Measurements from ENCODE around the gene LRP3.

The LRP3 gene

GRCh38 chr19:33236696-33237390 lies 42.7 kb downstream of the LRP3 start:
- in situ Hi-C loops (cut with HindIII; ENCODE audit: low sequenced_read_pairs) = no loop called here
- no peak for TF ChIP-seq CTCF (IDR thresholded peaks at IDR 0.05; ENCODE audit: low read depth, low read length, missing control alignments)
- no peak for DNase-seq (ENCODE audit: low read depth)
- H3K4me3 ChIP-seq (ENCODE audit: low read depth, low read length) = no peak overlapping the region

GRCh38 chr19:33238481-33239149 lies 44.5 kb downstream of the LRP3 start:
- TF ChIP-seq CTCF (IDR thresholded peaks at IDR 0.05; ENCODE audit: low read depth, low read length, missing control alignments) = no peak
- in situ Hi-C loops (cut with HindIII; ENCODE audit: low sequenced_read_pairs) = no loop called here
- DNase-seq (ENCODE audit: low read depth) = no peak
- no peak overlapping the region for H3K4me3 ChIP-seq (ENCODE audit: low read depth, low read length)

GRCh38 chr19:33239223-33239975 lies 45.3 kb downstream of the LRP3 start:
- no peak for DNase-seq (ENCODE audit: low read depth)
- H3K4me3 ChIP-seq (ENCODE audit: low read depth, low read length) = no peak overlapping the region
- TF ChIP-seq CTCF (IDR thresholded peaks at IDR 0.05; ENCODE audit: low read depth, low read length, missing control alignments) = no peak
- in situ Hi-C loops (cut with HindIII; ENCODE audit: low sequenced_read_pairs) = no loop called here

GRCh38 chr19:33240181-33240771 lies 46.1 kb downstream of the LRP3 start:
- in situ Hi-C loops (cut with HindIII; ENCODE audit: low sequenced_read_pairs) = no loop called here
- no peak for TF ChIP-seq CTCF (IDR thresholded peaks at IDR 0.05; ENCODE audit: low read depth, low read length, missing control alignments)
- no peak for DNase-seq (ENCODE audit: low read depth)
- H3K4me3 ChIP-seq (ENCODE audit: low read depth, low read length) = no peak overlapping the region

GRCh38 chr19:33241091-33241529 lies 47.0 kb downstream of the LRP3 start:
- no peak for TF ChIP-seq CTCF (IDR thresholded peaks at IDR 0.05; ENCODE audit: low read depth, low read length, missing control alignments)
- no peak for DNase-seq (ENCODE audit: low read depth)
- H3K4me3 ChIP-seq (ENCODE audit: low read depth, low read length) = no peak overlapping the region
- in situ Hi-C loops (cut with HindIII; ENCODE audit: low sequenced_read_pairs) = no loop called here

GRCh38 chr19:33241530-33242101 lies 47.5 kb downstream of the LRP3 start:
- peak; percentile 65 for TF ChIP-seq CTCF (IDR thresholded peaks at IDR 0.05; ENCODE audit: low read depth, low read length, missing control alignments)
- DNase-seq (ENCODE audit: low read depth) = no peak
- no peak overlapping the region for H3K4me3 ChIP-seq (ENCODE audit: low read depth, low read length)
- in situ Hi-C loops (cut with HindIII; ENCODE audit: low sequenced_read_pairs) = no loop called here

All from astrocyte of the cerebellum (primary cell).